ENCODE data around the gene ZNF136. TPM values are rescaled to one million over a fixed set of nuclear protein-coding genes. Genes with fewer than 3 reads are reported as not detected.
A peak's percentile ranks its signal among the peaks of the same experiment; 100 is the strongest.

The ZNF136 gene
- total RNA-seq, 1 experiment from 2014 or later = 5.3 TPM

- no TSS peak for BruUV-seq (replicated peaks)
- TF ChIP-seq CTCF (conservative IDR thresholded peaks at IDR 0.05) (no peak), EZH2 (IDR thresholded peaks at IDR 0.05; ENCODE audit: low read depth) (no peak)
- DNase-seq = no peak
- ChIA-PET POLR2A (ENCODE audit: unreplicated experiment) (no interaction called here), CTCF (no interaction called here)
- no peak overlapping the region for H3K27ac ChIP-seq
- peaks cover 5% of the 10 kb centered on the region; the same call in 1 of the 2 replicates for H3K9me3 ChIP-seq (ENCODE audit: insufficient read depth, low read depth)
- no peak overlapping the region for H3K4me3 ChIP-seq
- H2AFZ ChIP-seq = no peak overlapping the region
- no peaks in the 10 kb centered on the region for H3K36me3 ChIP-seq (ENCODE audit: low read depth)
- H3F3A ChIP-seq (ENCODE audit: insufficient read depth, low read depth) = no peaks in the 10 kb centered on the region
- no peaks in the 10 kb centered on the region for H3K4me1 ChIP-seq (replicated peaks; ENCODE audit: insufficient read depth)
- H4K20me1 ChIP-seq (ENCODE audit: insufficient read depth) = no peaks in the 10 kb centered on the region
- H3K4me2 ChIP-seq = no peak overlapping the region
- no peaks in the 10 kb centered on the region for H3K9me2 ChIP-seq (ENCODE audit: insufficient read depth)
- H3K27me3 ChIP-seq (ENCODE audit: insufficient read depth, low read depth) = no peaks in the 10 kb centered on the region
- intact Hi-C loops (cut with micrococcal nuclease; ENCODE audit: unreplicated experiment) = no loop called here
- H3K79me2 ChIP-seq (ENCODE audit: low read depth) = no peaks in the 10 kb centered on the region
These were observed 37.0 kb downstream of the ZNF136 start for GRCh38 chr19:12199757-12200419.

- intact Hi-C loops (cut with micrococcal nuclease; ENCODE audit: unreplicated experiment) = no loop called here
- no peak overlapping the region for H3K4me3 ChIP-seq
- POLR2A ChIA-PET (ENCODE audit: unreplicated experiment) = no interaction called here
- CTCF ChIA-PET = no interaction called here
- H3K27ac ChIP-seq = no peak overlapping the region
- no peaks in the 10 kb centered on the region; the same call in 1 of the 2 replicates for H3K9me3 ChIP-seq (ENCODE audit: insufficient read depth, low read depth)
- TF ChIP-seq CTCF (conservative IDR thresholded peaks at IDR 0.05) (peak; percentile 50), EZH2 (IDR thresholded peaks at IDR 0.05; ENCODE audit: low read depth) (no peak)
- no peaks in the 10 kb centered on the region for H4K20me1 ChIP-seq (ENCODE audit: insufficient read depth)
- peak; percentile 19 to 51 for DNase-seq
- no peaks in the 10 kb centered on the region for H3K27me3 ChIP-seq (ENCODE audit: insufficient read depth, low read depth)
- H3K36me3 ChIP-seq (ENCODE audit: low read depth) = no peaks in the 10 kb centered on the region
- BruUV-seq (replicated peaks) = no TSS peak
- no peaks in the 10 kb centered on the region for H3K4me1 ChIP-seq (replicated peaks; ENCODE audit: insufficient read depth)
- no peak overlapping the region for H2AFZ ChIP-seq
- no peaks in the 10 kb centered on the region for H3F3A ChIP-seq (ENCODE audit: insufficient read depth, low read depth)
- H3K79me2 ChIP-seq (ENCODE audit: low read depth) = no peaks in the 10 kb centered on the region
- H3K9me2 ChIP-seq (ENCODE audit: insufficient read depth) = no peaks in the 10 kb centered on the region
- H3K4me2 ChIP-seq = no peak overlapping the region
These were observed 39.4 kb downstream of the ZNF136 start for GRCh38 chr19:12202250-12202649.

- Histone ChIP-seq H3F3A (ENCODE audit: insufficient read depth, low read depth) (no peaks in the 10 kb centered on the region), H3K4me2 (no peak overlapping the region), H4K20me1 (ENCODE audit: insufficient read depth) (no peaks in the 10 kb centered on the region), H3K27ac (no peak overlapping the region), H3K9me2 (ENCODE audit: insufficient read depth) (no peaks in the 10 kb centered on the region), H3K79me2 (ENCODE audit: low read depth) (no peaks in the 10 kb centered on the region), H3K9me3 (ENCODE audit: insufficient read depth, low read depth) (peaks cover 22% of the 10 kb centered on the region), H3K27me3 (ENCODE audit: insufficient read depth, low read depth) (no peaks in the 10 kb centered on the region), H2AFZ (no peak overlapping the region), H3K4me3 (no peak overlapping the region), H3K4me1 (replicated peaks; ENCODE audit: insufficient read depth) (no peaks in the 10 kb centered on the region), H3K36me3 (ENCODE audit: low read depth) (no peaks in the 10 kb centered on the region)
- intact Hi-C loops (cut with micrococcal nuclease; ENCODE audit: unreplicated experiment) = no loop called here
- POLR2A ChIA-PET (ENCODE audit: unreplicated experiment) = no interaction called here
- BruUV-seq (replicated peaks) = no TSS peak
- TF ChIP-seq EZH2 (IDR thresholded peaks at IDR 0.05; ENCODE audit: low read depth) (no peak), CTCF (conservative IDR thresholded peaks at IDR 0.05) (no peak)
- CTCF ChIA-PET = no interaction called here
- no peak for DNase-seq
These were observed 42.4 kb downstream of the ZNF136 start for GRCh38 chr19:12205296-12205695.

Measured in PC-9 (cell line).